Endothelial cell of coronary artery (primary cell): ENCODE data around the gene ANKRD34C. TPM values are rescaled to one million over a fixed set of nuclear protein-coding genes. Genes with fewer than 3 reads are reported as not detected.

ENCODE experiments used
- total RNA-seq: library from RNA; depleted of rRNA; stranded (reverse); fragments of >200 nt; gene quantifications from 2 replicates; pipeline ENCODE4 v1.2.3, GENCODE V29; 2014

Gene ANKRD34C
- total RNA-seq: not detected in 2 replicates

GRCh38 chr15:79282371-79283251 lies at the start of gene ANKRD34C:
TSS of gene ANKRD34C (plus strand) at chr15:79282722. CDS start at chr15:79293285, 10,563 bp downstream.

GRCh38 chr15:79310985-79311900 lies 28.7 kb downstream of the ANKRD34C start, which contains the start of gene TMED3:
TSS of gene TMED3 (plus strand) at chr15:79311112. CDS start at chr15:79311250, 138 bp downstream.

Other genes with a start within 250 kb of the ANKRD34C start
- not detected in 2 replicates for gene RASGRF1, start 191.9 kb upstream of the ANKRD34C start, total RNA-seq
- gene TMED3, start 28.4 kb downstream of the ANKRD34C start, total RNA-seq: 148 and 191 TPM in 2 replicates
- gene MINAR1, start 149.6 kb downstream of the ANKRD34C start, total RNA-seq: 0.54 and 0.56 TPM in 2 replicates